Stomach (tissue), 9 donors: Measurements from ENCODE around the gene SPP1. TPM values are rescaled to one million over a fixed set of nuclear protein-coding genes. Genes with fewer than 3 reads are reported as not detected.
"Not testable (repeated sequence)": the region's sequence is repeated elsewhere in the genome, so short reads cannot be mapped to it uniquely, and the experiment has no call there.

Experiments used
- DNase-seq, 2 donors: peaks; one replicate each; pipeline versions ENCODE4 v3.0.0 to v3.0.0-alpha.2; 2013 to 2019
- H3K27ac ChIP-seq, 5 donors: fragments of 200-600 bp in 4 of 5; sonication (generic) in 4 of 5; one replicate each; pipeline ENCODE4 v1.5.1; 2013 to 2019; ENCODE audit warnings: mild to moderate bottlenecking in 1 of 5, moderate library complexity in 1 of 5
- H3K27me3 ChIP-seq, 3 donors: fragments of 200-600 bp; sonication (generic); one replicate each; pipeline ENCODE4 v1.5.1; 2017 to 2019; ENCODE audit warnings: mixed run types in 1 of 3
- H3K36me3 ChIP-seq, 4 donors: fragments of 200-600 bp; sonication (generic); 1 replicate in 3 of 4; 2 replicates in 1 of 4; pipeline ENCODE4 v1.5.1; 2016 to 2019
- H3K4me1 ChIP-seq, 4 donors: fragments of 200-600 bp; sonication (generic); one replicate each; pipeline ENCODE4 v1.5.1; 2016 to 2019
- H3K4me3 ChIP-seq, 4 donors: fragments of 200-600 bp; sonication (generic) in 3 of 4; one replicate each; pipeline ENCODE4 v1.5.1; 2016 to 2019; ENCODE audit warnings: mild to moderate bottlenecking in 1 of 4
- H3K9me3 ChIP-seq, 4 donors: fragments of 200-600 bp; sonication (generic); one replicate each; pipeline ENCODE4 v1.5.1; 2016 to 2019
- CTCF ChIP-seq, 7 experiments: fragments of 450-650 bp in 4 of 7; fragments of 200-600 bp in 3 of 7; sonication (generic) in 3 of 7; IDR thresholded peaks; one replicate each; pipeline ENCODE4 v1.5.1; 2016 to 2019; ENCODE audit warnings: antibody characterized with exemption in 7 of 7, control low read depth in 2 of 7, mild to moderate bottlenecking in 1 of 7
- EP300 ChIP-seq: sonication (generic); formaldehyde crosslinking; IDR thresholded peaks from one replicate; pipeline ENCODE4 v1.6.1; 2017; ENCODE audit warnings: antibody characterized with exemption
- POLR2A ChIP-seq, 4 donors: fragments of 450-650 bp; IDR thresholded peaks; one replicate each; pipeline ENCODE4 v1.6.1; 2016; ENCODE audit warnings: antibody characterized with exemption in 4 of 4, control low read depth in 2 of 4, mild to moderate bottlenecking in 1 of 4, moderate library complexity in 1 of 4
- POLR2AphosphoS5 ChIP-seq, 3 donors: sonication (generic); formaldehyde crosslinking; IDR thresholded peaks; one replicate each; pipeline ENCODE4 v1.6.1; 2016; ENCODE audit warnings: antibody characterized with exemption in 3 of 3
- WGBS, 5 donors: extraction: QIAGEN DNeasy Blood & Tissue Kit in 3 of 5; methylation state at CpG; one replicate each; pipeline versions ENCODE4 v1.1.5 to v1.1.7; 2013 to 2018; 5-methylcytosine and 5-hydroxymethylcytosine counted together
- intact Hi-C: fragments of 100-400 bp; cut with DNase I; formaldehyde crosslinking; loops from one replicate; pipeline ENCODE4 v1.15.1; 2023; ENCODE audit warnings: low total_unique reads
- polyA plus RNA-seq, 3 donors: library from polyadenylated mRNA; stranded (reverse); fragments of 200-250 nt; gene quantifications; one replicate each; pipeline ENCODE4 v1.2.3, GENCODE V29; 2013
- total RNA-seq, 5 donors: library from RNA; depleted of rRNA; stranded (reverse); fragments of >200 nt; gene quantifications; one replicate each; pipeline versions ENCODE4 v1.1.0 to v1.2.3, GENCODE V29; 2014 to 2016
- donor health status: healthy with polysubstance abuse.
- donor health status: Bipolar disorder and iron deficiency.
- donor health status: healthy.

SPP1 gene
- total and polyA plus RNA-seq, 8 donors = 2.3 to 80.8 (median 10.9) TPM

- no peak for DNase-seq
- TF ChIP-seq POLR2AphosphoS5 (IDR thresholded peaks at IDR 0.05) = no peak
- no peak for TF ChIP-seq POLR2A (IDR thresholded peaks at IDR 0.05)
- TF ChIP-seq CTCF (IDR thresholded peaks at IDR 0.05) = no peak
- TF ChIP-seq EP300 = no peak
- intact Hi-C loops = no loop called here
- no peaks in the 10 kb centered on the region for H3K27me3 ChIP-seq
- H3K36me3 ChIP-seq = no peaks in the 10 kb centered on the region
- H3K27ac ChIP-seq = no peak overlapping the region
- no peaks in the 10 kb centered on the region for H3K9me3 ChIP-seq
- no peaks in the 10 kb centered on the region for H3K4me1 ChIP-seq
- H3K4me3 ChIP-seq = no peak overlapping the region
- WGBS, 5 donors = 59 to 82% (median 75%) methylated on average over 4 of the region's 4 CpGs
Observed at GRCh38 chr4:87985887-87986200, 10.3 kb downstream of the SPP1 start.

- 85 to 92% (median 87%) methylated on average over 9 of the region's 9 CpGs for WGBS, 5 donors
- intact Hi-C loops = no loop called here
- Histone ChIP-seq H3K27ac (no peak overlapping the region), H3K27me3 (no peaks in the 10 kb centered on the region), H3K4me3 (no peak overlapping the region), H3K36me3 (no peaks in the 10 kb centered on the region), H3K9me3 (no peaks in the 10 kb centered on the region), H3K4me1 (no peaks in the 10 kb centered on the region)
- TF ChIP-seq EP300 (no peak), POLR2AphosphoS5 (IDR thresholded peaks at IDR 0.05) (no peak), POLR2A (IDR thresholded peaks at IDR 0.05) (no peak), CTCF (IDR thresholded peaks at IDR 0.05) (no peak)
- DNase-seq = no peak
Observed at GRCh38 chr4:87986508-87986907, 11.0 kb downstream of the SPP1 start.

- DNase-seq = no peak
- H3K27me3 ChIP-seq = no peaks in the 10 kb centered on the region
- intact Hi-C loops = no loop called here
- no peak for TF ChIP-seq EP300
- no peak for TF ChIP-seq CTCF (IDR thresholded peaks at IDR 0.05)
- TF ChIP-seq POLR2A (IDR thresholded peaks at IDR 0.05) = no peak
- no peak for TF ChIP-seq POLR2AphosphoS5 (IDR thresholded peaks at IDR 0.05)
- H3K36me3 ChIP-seq = no peaks in the 10 kb centered on the region
- H3K4me3 ChIP-seq = no peak overlapping the region
- no peak overlapping the region for H3K27ac ChIP-seq
- H3K9me3 ChIP-seq = no peaks in the 10 kb centered on the region
- WGBS, 5 donors = 79 to 85% (median 82%) methylated on average over 4 of the region's 4 CpGs
- H3K4me1 ChIP-seq = no peaks in the 10 kb centered on the region
Observed at GRCh38 chr4:87989765-87990164, 14.3 kb downstream of the SPP1 start.

- intact Hi-C loops = no loop called here
- no peaks in the 10 kb centered on the region for H3K36me3 ChIP-seq
- H3K4me1 ChIP-seq = no peaks in the 10 kb centered on the region
- no peak overlapping the region for H3K27ac ChIP-seq
- TF ChIP-seq POLR2AphosphoS5 (IDR thresholded peaks at IDR 0.05) = no peak
- H3K4me3 ChIP-seq = no peak overlapping the region
- DNase-seq = no peak
- H3K27me3 ChIP-seq = no peaks in the 10 kb centered on the region
- WGBS, 5 donors = 73 to 84% (median 75%) methylated on average over 3 of the region's 3 CpGs
- no peaks in the 10 kb centered on the region for H3K9me3 ChIP-seq
Observed at GRCh38 chr4:87995435-87995834, 19.9 kb downstream of the SPP1 start.

GRCh38 chr4:87999191-87999691 is 23.7 kb downstream of the SPP1 start:
- H3K9me3 ChIP-seq, H3K27ac ChIP-seq, H3K4me3 ChIP-seq, H3K27me3 ChIP-seq, H3K4me1 ChIP-seq, H3K36me3 ChIP-seq, DNase-seq, intact Hi-C loops: not testable (repeated sequence)
- 74 to 92% (median 86%) methylated on average over 2 of the region's 2 CpGs for WGBS, 5 donors

GRCh38 chr4:88001871-88002270 is 26.4 kb downstream of the SPP1 start:
- no peak overlapping the region for H3K4me3 ChIP-seq
- no peaks in the 10 kb centered on the region for H3K9me3 ChIP-seq
- TF ChIP-seq POLR2A (IDR thresholded peaks at IDR 0.05) = no peak
- TF ChIP-seq EP300 = no peak
- no peak for TF ChIP-seq CTCF (IDR thresholded peaks at IDR 0.05)
- no peak for TF ChIP-seq POLR2AphosphoS5 (IDR thresholded peaks at IDR 0.05)
- H3K4me1 ChIP-seq = peaks cover 0 to 15% (median 3%) of the 10 kb centered on the region in 4 donors
- H3K27me3 ChIP-seq = no peaks in the 10 kb centered on the region
- intact Hi-C loops = no loop called here
- 70 to 91% (median 76%) methylated on average over 3 of the region's 3 CpGs for WGBS, 5 donors
- no peaks in the 10 kb centered on the region for H3K36me3 ChIP-seq
- H3K27ac ChIP-seq = no peak overlapping the region
- no peak for DNase-seq
